ENCODE measurements around the gene ACOX3. TPM values are rescaled to one million over a fixed set of nuclear protein-coding genes. Genes with fewer than 3 reads are reported as not detected.

The ACOX3 gene
- total RNA-seq, 1 donor from 2014 or later: 28.4 TPM

DNA sequence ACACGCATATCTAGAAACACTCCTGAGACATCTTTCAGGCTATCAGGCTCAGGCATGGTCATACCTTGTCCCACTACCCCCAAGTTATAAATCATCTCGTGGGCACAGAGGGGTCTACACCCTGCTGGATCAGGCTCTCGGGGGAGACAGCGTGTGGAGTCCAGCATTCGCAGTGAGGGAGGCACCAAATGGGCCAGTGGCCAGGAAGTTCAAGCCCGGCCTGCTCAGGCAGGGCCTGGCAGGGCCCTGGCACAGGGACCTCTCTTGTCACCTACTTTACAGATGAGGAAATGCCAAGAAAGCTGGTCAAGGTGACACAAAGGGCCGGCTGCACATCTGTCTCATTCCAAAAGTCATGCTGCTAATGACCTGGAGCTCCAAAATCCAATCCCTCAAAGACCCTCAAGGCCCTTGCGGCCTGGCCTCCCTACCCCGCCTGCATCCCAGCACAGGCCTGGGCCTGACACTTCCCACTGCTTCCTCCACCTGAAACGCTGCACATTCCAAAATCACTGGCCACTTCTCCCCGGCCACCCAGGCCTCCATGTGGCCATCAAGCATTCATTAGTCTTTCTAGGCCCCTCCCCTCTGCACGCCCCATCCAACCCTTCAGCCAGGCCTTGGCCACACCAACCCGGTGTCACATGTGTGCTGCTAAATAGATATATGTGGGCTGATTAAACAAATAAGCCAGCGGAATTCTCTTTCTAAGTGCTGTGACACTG lies 35.6 kb downstream of the ACOX3 start:
- DNase-seq (ENCODE audit: low spot score): no peak
- Mint-ChIP-seq H3K27me3 (ENCODE audit: low read depth) (no peaks in the 10 kb centered on the region), H3K36me3 (ENCODE audit: low read depth) (peaks cover 16% of the 10 kb centered on the region), H3K27ac (no peak overlapping the region), H3K9me3 (no peaks in the 10 kb centered on the region), H3K4me1 (ENCODE audit: low read depth) (peaks cover 10% of the 10 kb centered on the region), H3K4me3 (ENCODE audit: low read depth) (no peak overlapping the region)
- intact Hi-C loops (cut with micrococcal nuclease): no loop called here

DNA sequence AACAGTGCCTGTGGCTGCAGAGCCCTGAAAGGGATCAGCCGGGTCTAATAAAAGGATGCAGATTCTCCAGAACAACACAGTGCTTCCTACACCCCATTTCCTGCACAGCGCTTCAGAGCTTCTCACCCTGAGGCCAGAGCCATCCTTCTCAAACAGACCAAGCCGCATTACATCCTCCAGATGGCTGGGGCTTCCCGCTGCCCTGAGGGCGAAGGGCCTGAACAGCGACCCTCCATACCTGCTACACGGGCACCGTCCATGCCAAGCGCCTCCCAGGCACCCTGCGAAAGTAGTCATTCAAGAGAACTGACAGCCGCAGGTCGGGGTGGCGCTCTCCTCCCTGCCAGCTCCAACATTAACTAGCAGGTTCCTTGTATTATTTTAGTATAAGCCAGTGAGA lies 36.5 kb downstream of the ACOX3 start:
- H3K4me1 Mint-ChIP-seq (ENCODE audit: low read depth): peaks cover under 1% of the 10 kb centered on the region
- DNase-seq (ENCODE audit: low spot score): no peak
- intact Hi-C loops (cut with micrococcal nuclease): loop anchor here (1.0 to 2.0 kb wide), 2 partner anchors 162 to 227 kb away; no protein-coding TSS in a partner anchor
- H3K4me3 Mint-ChIP-seq (ENCODE audit: low read depth): no peak overlapping the region
- no peaks in the 10 kb centered on the region for H3K9me3 Mint-ChIP-seq
- H3K27me3 Mint-ChIP-seq (ENCODE audit: low read depth): no peaks in the 10 kb centered on the region
- no peak overlapping the region for H3K27ac Mint-ChIP-seq
- peaks cover 7% of the 10 kb centered on the region for H3K36me3 Mint-ChIP-seq (ENCODE audit: low read depth)

DNA sequence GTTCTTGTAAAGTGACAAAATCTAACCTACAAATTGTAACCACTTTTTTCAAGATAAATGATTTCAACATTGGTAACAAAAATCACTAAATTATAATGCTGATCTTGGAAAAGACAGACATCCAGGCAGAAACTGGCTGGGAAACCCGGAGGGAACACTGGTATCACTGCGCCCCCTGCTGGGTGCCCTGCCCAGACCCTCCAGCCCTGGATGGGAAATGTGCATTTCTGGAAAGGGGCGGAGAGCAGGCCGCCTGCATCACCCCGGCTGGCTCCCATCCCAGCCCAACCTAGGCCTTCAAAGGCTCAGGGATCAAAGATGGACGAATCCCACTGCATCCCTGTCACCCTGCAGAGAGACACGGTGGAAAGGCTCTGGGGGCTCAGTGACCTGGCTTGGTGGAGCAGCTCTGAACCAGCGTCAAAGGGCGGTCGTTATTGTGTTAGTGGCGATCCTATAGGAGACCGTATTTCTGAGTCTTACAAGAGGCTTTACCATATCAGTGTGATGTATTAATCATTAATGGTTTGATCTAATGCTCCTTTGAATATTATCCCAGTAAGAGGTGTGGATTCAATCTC lies 37.3 kb downstream of the ACOX3 start:
- peaks cover 5% of the 10 kb centered on the region for H3K36me3 Mint-ChIP-seq (ENCODE audit: low read depth)
- no peaks in the 10 kb centered on the region for H3K27me3 Mint-ChIP-seq (ENCODE audit: low read depth)
- intact Hi-C loops (cut with micrococcal nuclease): loop anchor here (1.0 to 2.0 kb wide), 2 partner anchors 161 to 226 kb away; no protein-coding TSS in a partner anchor
- DNase-seq (ENCODE audit: low spot score): no peak
- no peaks in the 10 kb centered on the region for H3K4me1 Mint-ChIP-seq (ENCODE audit: low read depth)
- no peak overlapping the region for H3K27ac Mint-ChIP-seq
- H3K9me3 Mint-ChIP-seq: no peaks in the 10 kb centered on the region
- no peak overlapping the region for H3K4me3 Mint-ChIP-seq (ENCODE audit: low read depth)

DNA sequence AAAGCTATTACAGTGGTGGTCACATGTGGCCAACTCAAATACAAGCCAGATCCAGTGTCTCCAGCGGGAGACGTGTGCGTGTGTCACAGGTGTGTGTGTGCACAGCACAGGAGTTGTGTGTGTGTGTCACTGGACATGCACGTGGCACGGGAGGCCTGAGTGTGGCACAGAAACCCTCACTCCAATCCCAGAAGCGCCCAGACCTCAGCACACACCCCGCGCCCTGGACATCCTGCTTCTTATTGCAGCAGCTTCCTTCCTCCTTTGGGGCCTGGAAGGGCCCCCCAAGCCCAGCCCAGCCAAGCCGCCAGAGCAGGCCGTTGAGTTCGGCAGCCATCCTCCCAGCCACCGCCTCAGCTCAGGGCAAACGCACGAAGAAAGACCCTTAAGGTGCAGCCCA lies 37.9 kb downstream of the ACOX3 start:
- H3K36me3 Mint-ChIP-seq (ENCODE audit: low read depth): peaks cover 5% of the 10 kb centered on the region
- no peak overlapping the region for H3K4me3 Mint-ChIP-seq (ENCODE audit: low read depth)
- no peaks in the 10 kb centered on the region for H3K27me3 Mint-ChIP-seq (ENCODE audit: low read depth)
- intact Hi-C loops (cut with micrococcal nuclease): loop anchor here (1.0 to 2.0 kb wide), 2 partner anchors 160 to 226 kb away; no protein-coding TSS in a partner anchor
- H3K27ac Mint-ChIP-seq: no peak overlapping the region
- no peaks in the 10 kb centered on the region for H3K4me1 Mint-ChIP-seq (ENCODE audit: low read depth)
- DNase-seq (ENCODE audit: low spot score): no peak
- H3K9me3 Mint-ChIP-seq: no peaks in the 10 kb centered on the region

DNA sequence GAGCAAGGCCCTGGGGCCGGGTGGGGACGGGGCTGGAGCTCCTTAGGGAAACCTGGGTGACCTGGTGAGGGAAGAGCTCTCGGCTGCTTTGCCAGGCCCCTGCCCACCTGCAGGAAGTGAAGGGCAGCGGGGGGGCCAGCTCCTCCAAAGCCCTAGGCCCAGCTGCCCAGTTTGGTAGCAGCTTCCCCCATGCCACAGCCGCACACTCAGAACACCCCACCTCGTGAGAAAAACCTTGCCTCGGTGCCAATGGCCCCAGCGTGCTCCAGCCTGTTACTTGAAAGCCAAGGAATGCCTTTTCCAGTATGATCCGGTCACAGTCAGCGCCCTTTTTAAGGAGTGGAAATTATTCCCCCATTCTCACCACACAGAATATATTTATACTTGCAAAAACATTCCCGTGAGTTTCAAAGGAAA lies 38.3 kb downstream of the ACOX3 start:
- no peak for DNase-seq (ENCODE audit: low spot score)
- intact Hi-C loops (cut with micrococcal nuclease): loop anchor here (2.0 kb wide), 1 partner anchor 225 kb away; no protein-coding TSS in a partner anchor
- H3K4me1 Mint-ChIP-seq (ENCODE audit: low read depth): no peaks in the 10 kb centered on the region
- H3K9me3 Mint-ChIP-seq: no peaks in the 10 kb centered on the region
- no peak overlapping the region for H3K27ac Mint-ChIP-seq
- no peak overlapping the region for H3K4me3 Mint-ChIP-seq (ENCODE audit: low read depth)
- H3K27me3 Mint-ChIP-seq (ENCODE audit: low read depth): no peaks in the 10 kb centered on the region
- peaks cover 5% of the 10 kb centered on the region for H3K36me3 Mint-ChIP-seq (ENCODE audit: low read depth)

DNA sequence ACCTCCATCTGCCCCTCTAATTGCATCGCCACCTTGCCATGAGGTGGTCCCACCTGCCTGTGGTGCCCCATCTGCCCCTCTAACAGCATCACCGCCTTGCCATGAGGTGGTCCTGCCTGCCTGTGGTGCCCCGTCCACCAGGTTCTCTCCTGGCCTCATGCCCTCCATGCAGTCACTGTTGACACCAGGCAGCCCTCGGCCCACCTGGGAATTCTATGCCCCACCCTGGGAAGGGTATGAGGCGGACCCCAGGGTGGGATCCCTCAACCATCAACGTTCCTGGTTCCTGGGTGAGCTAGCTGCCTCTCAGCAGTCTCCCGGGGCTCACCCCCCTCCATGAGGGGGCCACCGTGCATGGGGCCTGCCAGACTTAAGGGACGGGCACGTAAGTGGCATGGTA lies 38.9 kb downstream of the ACOX3 start:
- Mint-ChIP-seq H3K4me1 (ENCODE audit: low read depth) (no peaks in the 10 kb centered on the region), H3K36me3 (ENCODE audit: low read depth) (peaks cover 5% of the 10 kb centered on the region), H3K27me3 (ENCODE audit: low read depth) (no peaks in the 10 kb centered on the region), H3K27ac (no peak overlapping the region), H3K4me3 (ENCODE audit: low read depth) (no peak overlapping the region), H3K9me3 (no peaks in the 10 kb centered on the region)
- DNase-seq (ENCODE audit: low spot score): no peak
- intact Hi-C loops (cut with micrococcal nuclease): loop anchor here (2.0 kb wide), 1 partner anchor 225 kb away; no protein-coding TSS in a partner anchor

DNA sequence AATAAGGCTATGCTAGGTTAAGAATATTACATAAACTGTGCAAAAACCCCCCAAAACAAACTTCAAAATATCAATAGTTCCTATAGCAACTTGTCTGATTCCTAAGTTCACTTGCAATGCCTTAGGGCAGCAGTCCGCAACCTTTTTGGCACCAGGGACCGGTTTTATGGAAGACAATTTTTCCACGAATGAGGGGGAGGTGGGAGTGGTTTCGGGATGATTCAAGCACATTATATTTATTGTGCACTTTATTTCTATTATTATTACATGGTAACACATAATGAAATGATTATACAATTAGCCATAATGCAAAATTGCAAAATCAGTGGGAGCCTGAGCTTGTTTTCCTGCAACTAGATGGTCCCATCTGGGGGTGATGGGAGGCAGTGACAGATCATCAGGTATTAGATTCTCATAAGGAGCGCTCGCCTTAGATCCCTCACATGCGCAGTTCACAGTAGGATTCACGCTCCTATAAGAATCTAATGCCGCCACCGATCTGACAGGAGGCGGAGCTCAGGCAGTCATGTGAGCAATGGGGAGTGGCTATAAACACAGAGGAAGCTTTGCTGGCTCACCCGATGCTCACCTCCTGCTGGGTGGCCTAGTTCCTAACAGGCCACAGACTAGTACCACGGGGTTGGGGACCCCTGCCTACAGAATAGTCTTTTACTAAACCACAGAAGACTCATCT lies 39.7 kb downstream of the ACOX3 start:
- no peak overlapping the region for H3K27ac Mint-ChIP-seq
- peaks cover 5% of the 10 kb centered on the region for H3K36me3 Mint-ChIP-seq (ENCODE audit: low read depth)
- DNase-seq (ENCODE audit: low spot score): no peak
- H3K9me3 Mint-ChIP-seq: no peaks in the 10 kb centered on the region
- no peak overlapping the region for H3K4me3 Mint-ChIP-seq (ENCODE audit: low read depth)
- intact Hi-C loops (cut with micrococcal nuclease): no loop called here
- peaks cover 2% of the 10 kb centered on the region for H3K4me1 Mint-ChIP-seq (ENCODE audit: low read depth)
- H3K27me3 Mint-ChIP-seq (ENCODE audit: low read depth): no peaks in the 10 kb centered on the region

DNA sequence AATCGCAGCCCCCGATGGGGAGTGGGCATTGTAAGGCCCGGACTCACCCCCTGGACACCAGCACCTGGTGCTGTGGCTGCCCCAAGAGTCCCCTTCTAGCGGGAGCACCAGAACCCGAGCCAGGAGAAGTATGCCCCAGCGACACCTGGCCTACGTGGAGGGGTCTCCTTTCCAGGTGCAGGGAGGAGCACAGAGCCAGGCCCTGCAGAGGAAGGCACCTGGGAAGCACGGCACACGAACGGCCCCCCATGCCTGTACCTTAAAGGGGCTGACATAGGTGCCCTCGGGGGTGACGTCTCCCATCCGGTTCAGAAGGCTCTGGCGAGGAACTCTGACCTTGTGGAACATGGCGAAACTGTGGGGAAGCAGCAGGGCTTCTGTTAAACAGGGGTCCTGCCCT lies 41.2 kb downstream of the ACOX3 start:
- H3K9me3 Mint-ChIP-seq: no peaks in the 10 kb centered on the region

DNA sequence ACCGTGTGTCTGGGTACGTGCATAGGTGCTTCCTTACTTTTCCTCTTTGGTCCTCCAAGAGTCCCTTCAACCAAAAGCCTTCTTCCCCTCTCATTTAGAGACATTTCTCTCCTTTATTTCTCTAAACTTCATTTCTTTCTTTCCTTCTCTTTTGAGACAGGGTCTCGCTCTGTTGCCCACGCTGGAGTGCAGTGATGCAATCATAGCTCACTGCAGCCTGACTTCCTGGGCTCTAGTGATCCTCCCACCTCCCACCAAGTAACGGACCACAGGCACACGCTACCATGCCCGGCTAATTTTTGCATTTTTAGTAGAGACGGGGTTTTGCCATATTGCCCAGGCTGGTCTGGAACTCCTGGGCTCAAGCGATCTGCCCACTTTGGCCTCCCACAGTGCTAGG lies 42.2 kb downstream of the ACOX3 start:
- Mint-ChIP-seq H3K4me1 (ENCODE audit: low read depth) (peaks cover 2% of the 10 kb centered on the region), H3K36me3 (ENCODE audit: low read depth) (peaks cover 6% of the 10 kb centered on the region), H3K4me3 (ENCODE audit: low read depth) (no peak overlapping the region), H3K9me3 (no peaks in the 10 kb centered on the region), H3K27ac (no peak overlapping the region), H3K27me3 (ENCODE audit: low read depth) (no peaks in the 10 kb centered on the region)
- intact Hi-C loops (cut with micrococcal nuclease): no loop called here
- DNase-seq (ENCODE audit: low spot score): no peak

More for the DNA sequence above, 41.2 kb downstream of the ACOX3 start:
- H3K27ac Mint-ChIP-seq: no peak overlapping the region
- intact Hi-C loops (cut with micrococcal nuclease): no loop called here
- H3K27me3 Mint-ChIP-seq (ENCODE audit: low read depth): no peaks in the 10 kb centered on the region
- no peak overlapping the region for H3K4me3 Mint-ChIP-seq (ENCODE audit: low read depth)
- DNase-seq (ENCODE audit: low spot score): no peak
- peaks cover 3% of the 10 kb centered on the region for H3K36me3 Mint-ChIP-seq (ENCODE audit: low read depth)
- peaks cover 2% of the 10 kb centered on the region for H3K4me1 Mint-ChIP-seq (ENCODE audit: low read depth)

DNA sequence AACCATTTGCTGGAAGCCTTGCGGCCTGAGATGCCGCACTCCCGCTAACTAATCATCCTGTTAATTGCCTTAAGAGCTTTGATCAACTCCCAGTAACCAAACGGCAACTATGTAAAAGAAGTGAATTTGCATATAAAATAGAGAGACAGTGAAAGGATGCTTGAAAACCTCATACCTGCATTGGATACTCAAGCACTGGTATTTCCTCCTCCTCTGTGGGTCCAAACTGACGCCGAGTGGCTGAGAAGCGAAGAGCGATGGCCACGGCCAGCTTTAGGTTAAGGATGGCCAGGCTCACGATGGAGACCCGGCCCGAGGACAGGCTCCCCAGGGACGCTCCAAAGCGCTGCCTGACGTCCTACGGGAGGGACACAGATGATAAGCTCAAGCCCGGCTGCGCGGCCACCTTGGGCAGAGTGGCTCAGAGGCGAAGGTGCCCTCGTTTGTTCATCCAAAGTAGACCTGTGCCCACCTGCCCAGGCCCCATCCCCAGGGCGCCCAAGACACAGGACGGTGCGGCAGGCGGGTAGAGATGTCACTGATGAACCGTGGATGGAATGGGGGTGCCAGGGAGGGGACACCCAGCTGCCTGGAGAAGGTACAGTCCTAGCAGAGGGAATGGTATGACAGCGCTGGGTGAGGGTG lies 43.6 kb downstream of the ACOX3 start:
- no peak for DNase-seq (ENCODE audit: low spot score)
- Mint-ChIP-seq H3K36me3 (ENCODE audit: low read depth) (peaks cover 4% of the 10 kb centered on the region), H3K27ac (no peak overlapping the region), H3K4me3 (ENCODE audit: low read depth) (no peak overlapping the region), H3K9me3 (no peaks in the 10 kb centered on the region), H3K4me1 (ENCODE audit: low read depth) (peaks cover 4% of the 10 kb centered on the region), H3K27me3 (ENCODE audit: low read depth) (no peaks in the 10 kb centered on the region)
- intact Hi-C loops (cut with micrococcal nuclease): no loop called here

DNA sequence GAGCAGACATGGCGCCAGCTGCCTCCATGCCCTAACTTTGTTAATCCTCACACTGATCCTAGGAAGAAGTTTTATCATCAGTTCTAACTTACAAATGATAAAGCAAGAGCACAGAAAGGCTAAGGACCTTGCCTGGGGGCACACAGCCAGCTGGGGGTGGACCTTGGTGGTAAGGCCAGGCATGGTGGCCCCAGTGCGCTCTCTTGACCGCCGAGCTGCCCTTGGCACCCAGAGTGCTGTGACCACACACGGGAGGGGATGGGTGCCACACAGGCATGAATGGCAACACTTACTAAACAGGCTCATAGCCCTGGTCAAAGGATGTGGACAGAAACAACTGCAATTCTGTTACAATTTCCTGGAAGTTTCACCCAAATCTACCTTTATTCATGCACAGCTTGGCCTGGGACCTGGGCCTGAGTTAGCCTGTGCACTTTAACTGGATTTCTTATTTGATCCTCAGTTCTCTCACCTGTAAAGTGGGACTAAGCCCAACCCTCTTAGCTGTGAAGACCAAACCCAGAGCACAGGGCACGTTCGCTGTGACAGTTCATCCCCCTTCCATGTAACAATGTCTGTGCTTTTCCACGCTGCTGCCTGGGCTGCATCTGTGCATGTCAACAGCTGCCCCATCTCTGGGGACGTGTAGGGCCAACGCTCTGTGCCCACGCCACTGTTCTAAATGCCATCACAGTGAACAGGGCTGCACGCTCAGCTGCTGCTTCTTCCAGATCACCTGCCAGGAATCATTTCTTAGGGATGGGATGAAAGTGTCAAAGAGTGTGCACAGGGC lies 44.8 kb downstream of the ACOX3 start:
- Mint-ChIP-seq H3K27ac (no peak overlapping the region), H3K4me3 (ENCODE audit: low read depth) (no peak overlapping the region), H3K9me3 (no peaks in the 10 kb centered on the region), H3K36me3 (ENCODE audit: low read depth) (peaks cover 6% of the 10 kb centered on the region), H3K27me3 (ENCODE audit: low read depth) (no peaks in the 10 kb centered on the region), H3K4me1 (ENCODE audit: low read depth) (peaks cover 4% of the 10 kb centered on the region)
- intact Hi-C loops (cut with micrococcal nuclease): no loop called here
- DNase-seq (ENCODE audit: low spot score): no peak

DNA sequence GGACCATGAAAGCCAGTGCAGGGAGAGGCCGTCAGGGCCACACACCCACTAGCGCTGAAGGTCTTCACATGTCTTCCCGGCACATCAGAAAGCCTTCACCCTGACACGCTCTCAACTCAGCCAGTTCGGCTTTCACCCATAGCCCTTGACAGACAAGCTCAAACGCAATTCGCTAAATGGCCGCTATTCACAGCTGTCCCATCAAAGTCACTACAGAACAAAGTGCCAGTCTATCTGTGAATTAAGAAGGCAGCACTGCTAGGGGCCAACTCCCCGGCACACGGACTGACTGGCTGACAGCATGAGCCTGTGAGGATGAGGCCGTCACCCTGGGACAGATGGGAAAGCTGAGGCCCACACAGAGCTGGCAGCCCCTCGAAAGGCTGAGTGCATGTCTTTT lies 45.7 kb downstream of the ACOX3 start:
- Mint-ChIP-seq H3K27me3 (ENCODE audit: low read depth) (no peaks in the 10 kb centered on the region), H3K4me1 (ENCODE audit: low read depth) (peaks cover 4% of the 10 kb centered on the region), H3K9me3 (no peaks in the 10 kb centered on the region), H3K36me3 (ENCODE audit: low read depth) (peaks cover 6% of the 10 kb centered on the region), H3K4me3 (ENCODE audit: low read depth) (no peak overlapping the region), H3K27ac (no peak overlapping the region)
- intact Hi-C loops (cut with micrococcal nuclease): no loop called here
- DNase-seq (ENCODE audit: low spot score): no peak

Measured in activated T-helper 2 cell treated with anti-CD3 and anti-CD28 coated beads, Interferon-gamma antibody, Interleukin-2, Interleukin-4, amounts not matched to agents 10 μg/mL and 5 μg/mL and 100 μg/mL, durations not matched to agents 14 hours and 24 hours and 36 hours (primary cell).